Suprapubic skin (tissue), 4 donors: ENCODE measurements around the gene FBRS.

ENCODE experiments used
- CTCF ChIP-seq, 2 donors: fragments of 200-600 bp in 1 of 2; fragments of 450-650 bp in 1 of 2; sonication (generic) in 1 of 2; IDR thresholded peaks; one replicate each; pipeline ENCODE4 v1.5.1; 2016 to 2019; ENCODE audit warnings: antibody characterized with exemption in 2 of 2, mild to moderate bottlenecking in 1 of 2, moderate library complexity in 1 of 2
- EP300 ChIP-seq: sonication (generic); formaldehyde crosslinking; IDR thresholded peaks from one replicate; pipeline ENCODE4 v1.6.1; 2017; ENCODE audit warnings: antibody characterized with exemption
- POLR2A ChIP-seq, 2 donors: fragments of 450-650 bp; IDR thresholded peaks; one replicate each; pipeline ENCODE4 v1.6.1; 2017; ENCODE audit warnings: antibody characterized with exemption in 2 of 2, mild to moderate bottlenecking in 2 of 2, moderate library complexity in 2 of 2
- POLR2AphosphoS5 ChIP-seq, 3 donors: sonication (generic); formaldehyde crosslinking; IDR thresholded peaks; one replicate each; pipeline ENCODE4 v1.6.1; 2017; ENCODE audit warnings: antibody characterized with exemption in 3 of 3

GRCh38 chr16:30703971-30704370 is 45.7 kb downstream of the FBRS start:
- TF ChIP-seq POLR2AphosphoS5 (IDR thresholded peaks at IDR 0.05) (no peak), CTCF (IDR thresholded peaks at IDR 0.05) (no peak), POLR2A (IDR thresholded peaks at IDR 0.05) (no peak), EP300 (no peak)
